ENCODE data around the gene PYHIN1. TPM values are rescaled to one million over a fixed set of nuclear protein-coding genes. Genes with fewer than 3 reads are reported as not detected.
"Not testable (repeated sequence)": the region's sequence is repeated elsewhere in the genome, so short reads cannot be mapped to it uniquely, and the experiment has no call there.

PYHIN1 gene
- total RNA-seq, 1 donor from 2014 or later: 0.32 TPM

DNA sequence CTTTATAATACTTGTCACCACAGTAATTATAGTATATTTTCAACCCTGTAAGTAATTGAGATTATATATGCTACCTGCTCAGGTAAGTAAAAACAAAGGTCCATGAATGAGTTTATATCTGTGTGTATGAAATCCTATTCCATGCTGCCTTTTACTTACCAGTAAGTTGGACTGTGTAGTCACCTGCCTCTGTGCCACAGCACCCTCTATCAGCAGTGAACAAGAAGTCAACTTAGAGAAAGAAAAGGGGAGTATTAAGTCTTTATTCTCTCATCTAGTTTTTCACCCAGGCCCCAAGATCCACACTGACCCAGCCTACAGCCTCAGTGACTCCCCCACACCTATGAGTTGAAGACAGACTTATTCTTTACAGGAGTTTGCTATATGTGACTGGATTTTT is 41.5 kb downstream of the PYHIN1 start:
- DNase-seq (ENCODE audit: missing footprints) (no peak), ATAC-seq (no peak)
- intact Hi-C loops (cut with DNase I): no loop called here

DNA sequence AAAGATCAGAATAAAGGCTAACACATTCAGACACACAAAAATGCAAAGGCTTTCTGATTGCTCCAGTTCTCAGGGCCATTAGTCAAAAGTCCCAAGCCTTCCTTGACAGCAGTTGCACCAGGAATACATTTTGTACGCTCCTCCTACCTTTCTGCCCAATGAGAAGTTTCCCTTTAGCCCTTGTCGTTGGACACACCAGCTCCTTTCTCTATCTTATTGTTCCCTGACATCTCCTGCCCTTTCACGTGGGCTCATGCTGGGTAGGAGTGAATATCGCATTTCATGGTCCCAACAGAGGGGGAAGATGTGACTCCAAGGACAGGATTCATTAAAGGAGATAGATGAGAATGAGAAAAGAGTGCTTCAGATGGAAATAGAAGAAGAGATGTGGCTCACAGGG is 44.9 kb downstream of the PYHIN1 start:
- DNase-seq (ENCODE audit: missing footprints) (no peak), ATAC-seq (no peak)
- intact Hi-C loops (cut with DNase I): no loop called here

DNA sequence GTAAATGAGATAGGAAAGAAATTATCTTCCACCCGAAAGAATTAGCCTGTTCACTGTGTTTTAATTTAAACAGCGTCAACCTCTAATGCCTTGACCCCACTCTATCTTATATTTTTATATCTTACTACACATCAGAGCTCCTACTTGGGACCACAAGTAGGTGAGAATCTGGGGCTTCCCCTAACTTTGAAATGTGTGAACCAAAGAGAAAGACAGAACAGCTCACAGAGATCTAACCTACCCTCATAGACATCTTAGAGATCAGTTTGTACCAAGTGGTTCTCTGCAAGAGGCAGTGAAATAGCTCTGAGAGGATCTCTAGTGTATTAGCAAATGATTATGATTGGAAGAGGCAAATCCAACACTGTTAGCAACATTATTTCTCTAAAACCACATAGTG is 47.4 kb downstream of the PYHIN1 start:
- ATAC-seq (no peak), DNase-seq (ENCODE audit: missing footprints) (no peak)
- intact Hi-C loops (cut with DNase I): no loop called here

DNA sequence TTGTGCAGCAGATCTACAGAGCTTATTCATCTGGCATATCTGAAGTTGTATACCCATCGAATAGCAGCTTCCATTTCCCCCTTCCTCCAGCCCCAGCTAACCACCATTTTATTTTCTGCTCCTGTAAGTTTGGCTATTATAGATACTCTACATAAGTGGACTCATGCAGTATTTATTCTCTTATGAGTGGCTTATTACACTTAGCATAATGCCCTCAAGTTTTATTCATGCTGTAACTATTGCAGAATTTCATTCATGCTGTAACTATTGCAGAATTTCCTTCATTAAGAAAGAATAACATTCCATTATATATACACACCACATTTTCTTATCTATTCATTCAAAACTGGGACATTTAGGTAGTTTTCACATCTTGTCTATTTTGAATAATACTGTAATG is 47.9 kb downstream of the PYHIN1 start:
- ATAC-seq: no peak
- intact Hi-C loops (cut with DNase I): no loop called here

DNA sequence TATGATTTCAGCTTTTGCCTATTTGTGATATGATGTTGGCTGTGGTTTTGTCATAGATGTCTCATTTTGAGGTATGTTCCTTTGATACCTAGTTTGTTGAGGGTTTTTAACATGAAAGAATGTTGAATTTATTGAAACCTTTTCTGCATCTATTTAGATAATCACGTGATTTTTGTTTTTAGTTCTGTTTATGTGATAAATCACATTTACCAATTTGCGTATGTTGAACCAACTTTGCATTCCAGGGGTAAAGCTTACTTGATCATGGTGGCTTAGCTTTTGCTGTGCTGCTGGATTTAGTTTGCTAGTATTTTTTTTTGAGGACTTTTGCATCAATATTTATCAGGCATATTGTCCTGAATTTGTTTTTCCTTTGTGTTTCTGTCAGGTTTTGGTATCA is 51.9 kb downstream of the PYHIN1 start:
- DNase-seq (ENCODE audit: missing footprints) (no peak), ATAC-seq (no peak)
- intact Hi-C loops (cut with DNase I): no loop called here

More for the DNA sequence above, 47.9 kb downstream of the PYHIN1 start:
- no peak for DNase-seq (ENCODE audit: missing footprints)

DNA sequence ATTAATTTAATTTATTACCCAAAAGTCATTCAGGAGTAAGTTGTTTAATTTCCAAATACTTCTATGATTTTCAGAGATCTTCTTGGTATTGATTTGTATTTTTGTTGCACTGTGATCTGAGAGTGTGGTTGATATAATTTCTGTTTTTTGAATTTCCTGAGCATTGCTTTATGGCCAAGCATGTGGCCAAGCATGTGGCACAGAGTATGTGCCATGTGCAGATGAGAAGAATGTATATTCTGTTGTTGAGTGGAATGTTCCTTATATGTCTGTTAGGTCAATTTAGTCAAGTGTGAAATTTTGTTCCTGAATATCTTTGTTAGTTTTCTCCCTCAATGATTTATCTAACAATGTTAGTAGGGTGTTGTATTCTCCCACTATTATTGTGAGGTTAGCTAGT is 53.0 kb downstream of the PYHIN1 start:
- intact Hi-C loops (cut with DNase I): no loop called here
- DNase-seq (ENCODE audit: missing footprints): no peak
- ATAC-seq: no peak

DNA sequence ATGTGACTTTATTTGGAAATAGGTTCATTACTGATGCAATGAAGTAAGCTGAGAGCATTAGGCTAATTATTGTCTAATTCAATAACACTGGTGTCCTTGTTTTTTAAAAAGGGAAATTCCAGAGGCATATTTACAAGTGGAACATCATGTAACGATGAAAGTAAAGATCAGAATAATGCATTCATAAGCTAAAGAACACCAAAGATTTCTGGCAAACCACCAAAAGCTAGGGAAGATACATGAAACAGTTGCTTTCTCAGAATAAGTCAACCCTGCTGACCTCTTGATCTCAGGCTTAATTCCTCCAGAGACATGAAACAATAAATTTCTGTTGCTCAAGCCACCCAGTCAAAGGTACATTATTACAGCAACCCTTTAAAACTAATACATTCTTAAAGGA is 58.1 kb downstream of the PYHIN1 start:
- DNase-seq (ENCODE audit: missing footprints) (no peak), ATAC-seq (no peak)
- intact Hi-C loops (cut with DNase I): no loop called here

DNA sequence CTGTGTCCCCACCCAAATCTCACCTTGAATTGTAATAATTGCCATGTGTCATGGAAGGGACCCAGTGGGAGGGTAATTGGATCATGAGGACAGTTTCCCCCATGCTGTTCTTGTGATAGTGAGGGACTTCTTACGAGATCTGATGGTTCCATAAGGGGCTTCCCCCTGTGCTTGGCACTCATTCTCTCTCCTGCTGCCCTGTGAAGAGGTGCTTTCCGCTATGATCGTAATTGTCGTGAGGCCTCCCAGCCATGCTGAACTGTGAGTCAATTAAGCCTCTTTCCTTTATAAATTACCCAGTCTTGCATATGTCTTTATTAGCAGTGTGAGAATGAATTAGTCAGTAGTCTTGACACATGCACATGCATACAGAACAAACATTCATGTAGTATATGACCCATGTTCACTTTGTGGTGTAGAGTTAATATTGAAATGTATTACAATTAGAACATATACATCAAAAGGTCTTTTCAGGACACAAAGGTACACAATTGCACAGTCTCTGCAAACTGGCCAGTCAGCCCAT is 61.5 kb downstream of the PYHIN1 start:
- intact Hi-C loops (cut with DNase I): no loop called here
- DNase-seq (ENCODE audit: missing footprints) (no peak), ATAC-seq (no peak)

DNA sequence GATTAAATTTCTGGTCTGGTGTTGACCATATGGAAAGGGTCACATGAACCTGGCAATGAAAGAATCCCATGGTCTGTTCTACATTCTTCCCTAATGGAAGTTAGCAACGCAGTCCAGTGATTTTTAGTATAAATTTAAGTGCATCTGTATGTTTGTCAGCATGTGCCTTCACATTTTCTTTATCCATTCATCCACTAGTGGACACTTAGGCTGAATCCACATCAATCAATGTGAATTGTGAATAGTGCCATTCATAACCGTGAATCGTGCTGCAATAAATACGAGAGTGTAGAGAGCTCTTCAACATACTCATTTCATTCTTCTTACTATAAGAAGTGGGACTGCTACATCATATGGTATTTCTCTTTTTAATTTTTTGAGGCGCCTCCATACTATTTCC is 65.6 kb downstream of the PYHIN1 start:
- DNase-seq (ENCODE audit: missing footprints) (no peak), ATAC-seq (no peak)
- intact Hi-C loops (cut with DNase I): loop anchor here (5.0 kb wide), 1 partner anchor 1030 kb away; no protein-coding TSS in a partner anchor

DNA sequence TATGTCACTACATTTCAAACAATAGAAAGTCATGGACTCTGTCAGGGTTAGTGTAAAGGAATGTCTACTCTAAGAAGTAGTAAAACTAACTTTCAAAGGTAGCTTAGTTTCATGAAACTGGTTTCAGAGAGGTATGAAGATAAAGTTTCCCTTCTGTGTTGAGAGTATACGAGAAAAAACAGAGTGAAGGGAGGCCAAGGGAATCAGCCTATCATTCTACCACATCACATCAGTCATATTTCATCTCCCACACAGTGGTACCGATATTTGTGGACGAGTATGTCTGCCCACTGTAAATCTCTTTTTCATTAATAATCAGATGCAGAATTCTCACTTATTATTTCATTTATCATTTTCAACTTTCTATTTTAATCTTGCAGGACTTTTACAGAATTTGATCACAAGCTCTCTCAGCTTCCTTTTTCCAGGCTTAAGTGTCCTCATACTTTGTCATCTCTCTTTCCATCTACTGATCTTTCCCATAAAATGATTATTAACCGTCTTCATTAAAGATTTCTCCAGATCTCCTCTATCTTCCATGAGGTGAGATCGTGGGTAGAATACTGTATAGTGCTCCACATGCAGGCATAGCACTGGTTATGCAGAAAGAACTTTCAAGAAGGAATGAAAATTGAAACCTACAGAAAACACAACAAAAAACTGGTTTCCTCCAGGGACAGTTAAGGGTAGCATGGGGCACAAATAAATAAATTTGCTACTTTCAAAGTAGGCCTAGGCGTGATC is 66.9 kb downstream of the PYHIN1 start:
- ATAC-seq (no peak), DNase-seq (ENCODE audit: missing footprints) (no peak)
- intact Hi-C loops (cut with DNase I): loop anchor here (2.0 to 5.0 kb wide), 2 partner anchors 795 to 1031 kb away; no protein-coding TSS in a partner anchor

DNA sequence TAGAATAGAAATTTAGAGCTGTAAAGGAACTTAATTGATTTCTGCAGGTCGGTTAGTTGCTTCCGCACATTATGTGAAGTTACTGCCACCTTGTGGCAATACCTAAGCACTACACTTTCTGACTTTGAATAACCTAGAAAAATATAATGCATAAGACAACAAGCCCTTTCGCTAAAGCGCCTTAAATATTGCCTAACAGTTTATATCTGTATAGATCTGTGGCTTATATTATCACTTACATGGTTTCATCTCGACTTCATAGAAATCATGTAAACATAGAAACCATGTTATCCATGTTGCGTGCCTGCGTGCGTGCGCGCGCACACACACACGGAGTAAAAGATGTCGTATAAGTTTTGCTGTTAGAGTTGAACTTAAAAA is 67.4 kb downstream of the PYHIN1 start:
- peak; percentile 82 for DNase-seq (ENCODE audit: missing footprints)
- peak; percentile 48 for ATAC-seq
- intact Hi-C loops (cut with DNase I): loop anchor here (2.0 to 5.0 kb wide), 2 partner anchors 796 to 1031 kb away; no protein-coding TSS in a partner anchor

DNA sequence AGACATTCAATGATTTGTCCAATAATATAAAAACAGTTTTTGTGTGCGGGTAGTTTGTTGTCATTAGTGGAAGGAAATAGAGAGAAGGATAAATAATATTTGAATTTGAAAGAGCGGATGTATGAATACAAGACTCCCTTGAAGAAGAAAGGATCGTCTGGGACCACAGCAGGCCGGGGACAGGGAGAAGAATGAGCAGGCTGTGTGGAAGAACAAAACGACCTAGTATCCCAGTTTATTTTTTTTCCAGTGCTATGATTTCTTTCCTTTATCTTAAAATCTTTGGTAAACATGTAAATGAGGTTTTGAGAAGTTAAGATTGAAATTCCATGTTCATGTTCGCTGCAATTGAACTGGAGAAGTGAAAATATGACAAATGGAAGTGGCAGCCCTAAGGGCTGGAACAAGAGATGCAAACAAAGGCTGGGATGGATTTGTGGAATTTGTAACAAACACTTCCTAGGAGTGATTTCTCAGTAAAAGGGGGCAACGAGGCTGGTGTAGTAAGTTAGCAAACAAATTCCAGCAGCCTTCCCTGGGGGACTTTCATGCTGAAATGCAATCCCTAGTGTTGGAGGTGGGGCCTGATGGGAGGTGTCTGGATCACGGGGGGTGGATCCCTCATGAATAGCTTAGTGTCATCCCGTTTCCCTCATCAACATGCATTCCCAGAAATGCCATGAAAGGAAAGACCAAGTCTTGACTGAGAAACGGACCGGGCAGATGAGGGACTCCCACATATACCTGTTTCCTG is 68.1 kb downstream of the PYHIN1 start:
- ATAC-seq (peak; percentile 94), DNase-seq (ENCODE audit: missing footprints) (peak; percentile 73)
- intact Hi-C loops (cut with DNase I): loop anchor here (2.0 to 5.0 kb wide), 2 partner anchors 797 to 1032 kb away; no protein-coding TSS in a partner anchor

DNA sequence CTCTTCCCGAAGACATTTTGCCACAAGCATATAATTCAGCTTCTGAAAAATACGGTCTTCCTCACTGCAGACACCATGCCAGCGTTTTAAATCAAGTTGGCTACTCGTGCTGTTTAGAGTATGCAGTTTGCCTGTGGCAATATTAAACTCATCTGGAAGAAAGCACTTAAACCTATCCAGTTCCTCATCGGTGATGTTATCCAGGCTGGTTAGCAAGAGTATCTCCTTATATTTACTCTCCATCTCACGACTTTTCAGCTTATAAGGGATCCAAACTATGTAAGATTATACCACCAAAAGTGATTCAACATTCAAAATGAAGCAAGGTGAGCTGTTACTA is 68.7 kb downstream of the PYHIN1 start:
- DNase-seq (ENCODE audit: missing footprints) (no peak), ATAC-seq (no peak)
- intact Hi-C loops (cut with DNase I): no loop called here

DNA sequence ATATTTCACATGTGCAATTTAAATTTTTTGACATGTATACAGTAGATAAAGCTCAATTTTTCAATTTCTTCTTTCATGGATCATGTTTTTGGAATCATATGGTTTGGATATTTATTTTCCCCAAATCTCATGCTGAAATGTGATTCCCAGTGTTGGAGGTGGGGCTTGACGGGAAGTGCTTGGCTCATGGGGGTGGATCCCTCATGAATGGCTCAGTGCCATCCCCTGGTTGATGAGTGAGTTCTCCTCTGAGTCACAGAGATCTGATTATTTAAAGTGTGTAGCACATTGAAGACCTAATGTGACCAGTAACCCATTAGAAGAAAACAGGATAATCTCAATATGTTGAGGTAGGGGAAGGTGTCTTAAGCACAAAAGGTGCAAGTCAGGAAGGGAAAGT is 69.3 kb downstream of the PYHIN1 start:
- ATAC-seq (peak; percentile 87), DNase-seq (ENCODE audit: missing footprints) (peak; percentile 82)
- intact Hi-C loops (cut with DNase I): no loop called here

DNA sequence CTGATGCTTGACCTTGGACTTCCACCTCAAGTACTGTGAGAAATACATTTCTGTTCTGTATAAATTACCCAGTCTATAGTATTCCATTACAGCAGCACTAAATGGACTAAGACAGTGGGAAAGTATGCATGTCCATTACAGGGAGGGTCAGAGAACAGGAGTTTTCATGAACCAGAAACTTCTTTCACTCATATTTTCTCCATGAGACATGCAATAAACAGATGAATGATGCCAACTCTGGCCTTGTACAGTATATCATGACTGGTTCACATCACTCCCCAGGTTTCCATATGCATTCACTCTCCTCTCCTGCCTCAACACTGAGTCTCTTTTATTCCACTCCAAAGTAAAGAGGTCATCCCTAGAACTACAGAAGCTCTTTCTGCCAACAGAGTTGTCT is 73.8 kb downstream of the PYHIN1 start:
- no peak for ATAC-seq
- no peak for DNase-seq (ENCODE audit: missing footprints)
- intact Hi-C loops (cut with DNase I): no loop called here

DNA sequence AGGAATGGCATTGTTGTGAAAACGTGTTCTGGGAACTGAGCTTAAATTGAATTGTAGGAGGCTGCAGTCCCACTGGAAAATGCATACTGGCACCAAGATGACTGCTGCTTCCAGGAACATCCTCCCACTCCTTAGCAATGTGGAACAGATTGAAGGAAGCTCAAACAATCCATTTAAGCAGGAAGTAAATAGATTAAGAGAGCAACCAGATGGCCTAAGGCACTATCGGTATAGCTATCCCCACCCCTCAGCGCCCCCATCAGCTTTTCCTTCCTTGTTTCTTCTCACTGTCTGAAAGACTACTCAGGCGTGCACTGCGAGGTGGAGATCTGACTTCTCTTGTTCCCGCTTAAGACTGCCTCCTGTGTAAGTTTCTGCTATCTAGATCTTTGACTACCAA is 74.3 kb downstream of the PYHIN1 start:
- ATAC-seq: peak; percentile 52
- DNase-seq (ENCODE audit: missing footprints): no peak
- intact Hi-C loops (cut with DNase I): no loop called here

DNA sequence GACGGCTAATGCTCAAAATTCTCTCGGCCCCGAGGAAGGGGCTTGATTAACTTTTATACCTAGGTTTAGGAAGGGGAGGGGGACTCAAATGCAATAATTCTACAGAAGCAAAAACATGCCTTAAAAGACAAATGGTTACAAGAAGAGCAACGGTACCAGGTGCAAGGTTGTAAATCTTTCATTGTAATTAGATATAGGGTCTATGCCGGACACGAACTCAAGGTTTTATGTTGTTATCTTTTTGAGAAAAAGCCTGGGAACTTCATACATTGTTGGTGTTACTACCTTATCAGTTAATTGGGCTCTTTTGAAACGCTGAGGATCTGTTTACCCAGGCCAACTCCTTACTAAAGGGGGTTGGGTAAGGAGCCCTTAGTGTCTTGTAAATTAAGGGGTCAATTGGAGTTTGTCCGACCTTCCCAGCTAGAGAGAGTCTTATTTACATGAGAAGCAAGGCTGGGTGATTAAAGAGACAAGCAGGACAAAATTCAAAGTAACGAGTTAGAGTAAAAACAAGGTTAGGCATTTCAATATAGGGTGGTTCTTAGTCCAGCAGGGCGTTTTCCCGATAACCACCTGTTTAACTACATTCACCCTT is 75.0 kb downstream of the PYHIN1 start:
- ATAC-seq; DNase-seq (ENCODE audit: missing footprints); intact Hi-C loops (cut with DNase I): not testable (repeated sequence)

DNA sequence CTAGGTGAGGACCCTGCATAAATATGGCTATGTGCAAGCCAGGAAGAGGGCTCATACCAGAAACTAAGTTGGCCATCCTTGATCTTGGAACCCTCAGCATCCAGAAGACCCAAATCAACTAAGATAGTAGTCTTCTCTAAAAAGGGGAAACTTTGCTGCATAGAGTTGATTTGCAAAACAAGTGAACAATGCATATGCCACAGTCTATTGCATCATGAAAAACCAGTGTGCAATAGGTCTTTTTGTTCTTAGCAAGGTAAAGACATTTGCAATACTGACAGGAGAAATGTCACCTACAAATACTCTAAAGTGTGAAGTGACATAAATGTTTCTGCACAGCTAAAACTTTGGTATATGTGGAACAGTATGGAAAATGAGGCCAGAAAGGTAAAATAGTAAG is 76.4 kb downstream of the PYHIN1 start:
- ATAC-seq (no peak), DNase-seq (ENCODE audit: missing footprints) (no peak)
- intact Hi-C loops (cut with DNase I): no loop called here

DNA sequence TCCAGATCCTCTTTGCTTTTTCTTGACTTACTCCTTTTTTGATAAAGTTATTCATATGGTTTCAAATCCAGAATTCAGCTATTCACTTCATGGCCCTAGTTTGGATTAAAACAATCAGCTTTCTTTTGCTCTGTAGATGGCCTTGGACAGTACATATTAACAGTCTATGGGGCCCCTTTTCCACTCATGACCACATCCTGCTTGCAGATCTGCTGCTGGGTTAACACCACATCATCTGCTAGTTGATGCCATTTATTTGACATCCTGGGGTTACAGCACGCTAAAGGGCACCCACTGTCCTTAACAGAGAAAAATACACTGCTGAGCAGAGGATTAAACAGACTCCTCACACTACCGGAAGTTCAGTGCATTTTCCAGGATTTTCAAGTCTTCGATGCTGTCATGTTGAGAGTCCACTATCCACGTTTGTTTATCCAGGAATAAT is 77.4 kb downstream of the PYHIN1 start:
- no peak for ATAC-seq
- DNase-seq (ENCODE audit: missing footprints): no peak
- intact Hi-C loops (cut with DNase I): no loop called here

DNA sequence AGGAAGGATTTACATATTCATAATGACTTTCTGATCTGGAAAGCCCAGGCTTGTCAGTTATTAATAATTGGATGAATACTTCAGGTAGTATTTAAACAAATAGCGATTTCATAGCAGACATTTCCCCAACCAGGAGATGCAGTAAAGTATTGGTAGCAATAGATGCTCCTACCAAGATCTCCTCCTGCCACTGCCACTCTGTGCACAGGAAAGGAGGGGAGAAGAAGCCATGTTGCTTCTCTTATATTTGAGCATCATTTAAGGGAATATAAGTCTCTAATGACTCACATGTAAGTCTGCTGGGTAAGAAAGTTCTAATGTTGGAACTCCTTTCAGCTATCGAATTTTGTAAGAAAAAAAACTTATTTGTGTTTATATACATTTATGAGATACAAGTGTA is 77.9 kb downstream of the PYHIN1 start:
- DNase-seq (ENCODE audit: missing footprints) (no peak), ATAC-seq (no peak)
- intact Hi-C loops (cut with DNase I): no loop called here

All from Right ventricle myocardium inferior (tissue), 1 donor.